GM04504 (cell line): ENCODE measurements around the gene FEM1B.

Experiments
- DNase-seq: peaks from one replicate; pipeline ENCODE4 v3.0.0-alpha.2; 2012; ENCODE audit warnings: low read depth

The FEM1B gene

DNA sequence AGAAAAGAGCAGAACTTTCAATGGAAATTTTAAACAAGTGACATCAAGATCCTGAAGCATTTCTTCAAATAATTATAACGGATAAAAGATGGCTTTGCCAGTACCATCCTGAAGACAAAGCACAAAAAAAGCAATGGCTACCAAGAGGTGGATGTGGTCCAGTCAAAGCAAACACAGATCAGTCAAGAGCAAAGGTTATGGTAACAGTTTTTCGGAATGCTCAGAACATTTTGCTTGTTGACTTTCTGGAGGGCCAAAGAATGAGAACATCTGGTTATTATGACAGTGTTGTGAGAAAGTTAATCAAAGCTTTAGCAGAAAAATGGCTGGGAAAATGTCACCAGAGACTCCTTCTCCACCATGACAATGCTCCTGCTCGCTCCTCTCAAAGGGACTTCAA lies 31.5 kb downstream of the FEM1B start:
- DNase-seq = no peak

DNA sequence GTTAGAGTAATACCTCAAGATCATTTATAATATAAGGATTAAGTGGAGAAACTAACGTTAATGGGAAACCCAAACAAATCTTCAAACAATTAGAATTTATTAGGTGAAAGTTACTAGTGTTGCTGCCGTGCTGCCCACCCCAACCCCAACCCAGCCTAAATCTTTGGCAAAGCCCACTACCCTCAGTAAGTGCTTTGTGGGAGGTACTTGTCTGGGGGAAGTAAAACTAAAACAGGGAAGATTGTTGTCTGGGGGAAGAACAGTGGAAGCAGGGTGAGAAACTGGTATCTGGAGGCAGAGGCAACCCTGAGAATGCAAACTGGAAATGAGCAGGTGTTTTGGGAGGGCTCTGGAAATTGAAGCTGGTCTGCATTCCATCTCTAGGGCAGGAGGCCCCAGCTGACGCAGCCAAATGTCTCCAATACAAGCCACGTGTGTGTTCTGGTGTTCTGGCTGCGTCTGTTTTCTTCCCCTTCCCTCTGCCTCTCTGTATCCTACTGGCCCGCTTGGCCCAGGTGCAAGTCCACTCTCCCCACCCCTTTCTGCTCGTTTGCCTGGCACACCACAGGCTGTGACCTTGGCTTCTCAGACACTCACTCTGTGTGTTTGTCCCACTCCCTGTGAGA lies 32.7 kb downstream of the FEM1B start:
- DNase-seq = no peak

DNA sequence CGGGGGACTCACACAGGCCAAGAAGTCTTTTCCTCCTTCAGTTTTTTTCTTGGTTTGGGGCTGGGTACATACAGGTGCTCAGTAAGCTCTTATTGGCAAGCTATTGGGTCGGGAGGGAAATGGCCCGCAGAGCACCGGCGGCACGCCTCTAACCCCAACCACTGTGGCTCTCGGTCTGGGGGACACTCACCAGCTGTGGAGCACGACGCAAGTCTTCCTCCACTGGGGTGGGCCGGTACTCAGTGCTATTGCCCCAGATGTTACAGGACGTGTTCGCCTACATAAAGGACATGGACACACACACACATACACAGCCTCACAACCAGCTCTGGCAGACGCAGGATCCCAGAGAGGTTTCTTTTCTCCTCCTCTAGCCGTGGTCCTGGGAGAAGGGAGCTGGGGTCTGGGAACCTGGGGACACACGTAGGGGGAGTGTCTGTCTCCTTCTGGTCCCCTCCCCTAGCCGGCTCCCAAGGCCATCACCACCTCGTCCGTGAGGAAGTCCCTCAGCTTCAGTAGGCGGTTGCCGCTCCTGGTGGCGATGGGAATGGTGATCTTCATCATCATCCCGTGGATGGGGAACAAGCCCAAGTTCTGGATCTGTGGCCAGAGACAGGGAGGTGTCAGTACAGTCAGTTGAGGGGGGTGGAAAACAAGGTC lies 33.4 kb downstream of the FEM1B start:
- no peak for DNase-seq

DNA sequence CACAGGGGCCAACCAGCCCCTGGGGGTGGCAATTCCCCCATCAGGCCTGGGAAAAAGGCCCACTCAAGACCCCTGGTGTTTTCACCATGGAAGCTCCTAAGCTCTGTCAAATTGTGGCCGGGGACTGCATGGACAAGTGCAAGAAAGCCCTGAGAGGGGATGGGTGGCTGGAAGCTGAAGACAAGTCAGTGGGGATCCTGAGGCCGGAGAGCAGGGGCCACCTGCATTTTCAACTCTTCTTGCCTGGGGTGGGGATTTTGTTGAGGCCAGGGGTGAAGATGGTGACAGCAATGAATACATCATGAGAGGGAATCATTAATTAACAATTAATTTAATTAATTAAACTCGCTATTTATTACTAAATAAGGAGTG lies 33.9 kb downstream of the FEM1B start:
- DNase-seq = no peak

DNA sequence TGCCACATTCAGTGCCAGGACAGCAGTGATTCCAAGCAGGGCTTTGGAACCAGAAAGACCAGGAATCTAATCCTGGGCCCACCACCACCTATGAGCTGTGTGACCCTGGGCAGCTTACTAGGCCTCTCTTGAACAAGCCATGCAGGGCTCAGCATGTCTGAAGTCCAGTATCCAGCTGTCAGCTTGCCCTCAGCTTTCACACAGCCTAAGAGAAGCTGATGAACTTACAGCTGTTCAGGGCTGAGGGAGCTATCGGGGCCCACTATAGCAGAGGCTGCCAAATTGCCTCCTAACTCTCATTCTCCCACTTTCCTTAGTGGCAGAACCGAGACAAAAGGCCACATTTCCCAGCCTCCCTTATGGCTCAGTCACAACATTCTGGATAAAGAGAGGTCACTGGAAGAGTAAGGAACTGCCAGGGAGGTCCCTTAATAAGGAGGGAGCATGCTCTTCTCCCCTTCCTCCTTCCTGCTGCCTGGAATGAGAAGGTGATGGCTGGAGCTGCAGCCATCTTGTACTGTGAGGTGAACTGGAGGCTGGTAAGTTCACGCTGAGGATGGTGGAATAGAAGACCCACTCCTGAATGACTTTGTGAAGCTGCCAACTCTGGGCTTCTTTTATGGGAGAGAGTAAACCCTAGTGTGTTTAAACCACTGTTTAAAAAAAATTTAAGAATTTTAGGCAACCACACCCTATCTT lies 34.5 kb downstream of the FEM1B start:
- no peak for DNase-seq

DNA sequence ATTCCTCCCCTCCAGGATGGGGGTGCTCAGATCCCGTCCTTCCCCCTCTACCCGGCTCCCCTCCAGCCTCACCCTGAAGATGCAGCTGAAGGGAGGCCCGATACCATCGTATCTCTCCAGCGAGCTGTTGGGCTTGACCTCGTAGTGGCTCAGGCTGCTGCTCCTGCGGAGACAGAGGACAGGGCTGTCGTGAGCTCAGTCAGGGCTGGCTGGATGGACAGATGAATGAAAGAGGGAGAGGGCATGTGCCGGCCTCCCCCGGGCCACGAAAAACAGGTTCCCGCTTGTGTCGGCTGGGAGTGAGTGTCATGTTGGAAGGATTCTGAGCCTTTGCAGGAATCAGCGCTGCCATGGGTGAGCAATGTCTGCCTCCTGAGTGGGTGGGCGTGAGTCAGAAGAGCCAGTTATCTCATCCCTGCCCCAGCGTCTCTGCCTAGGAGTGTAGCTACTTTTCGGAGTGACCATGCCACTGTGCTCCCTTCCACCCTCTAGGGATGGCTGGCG lies 35.2 kb downstream of the FEM1B start:
- DNase-seq = no peak

DNA sequence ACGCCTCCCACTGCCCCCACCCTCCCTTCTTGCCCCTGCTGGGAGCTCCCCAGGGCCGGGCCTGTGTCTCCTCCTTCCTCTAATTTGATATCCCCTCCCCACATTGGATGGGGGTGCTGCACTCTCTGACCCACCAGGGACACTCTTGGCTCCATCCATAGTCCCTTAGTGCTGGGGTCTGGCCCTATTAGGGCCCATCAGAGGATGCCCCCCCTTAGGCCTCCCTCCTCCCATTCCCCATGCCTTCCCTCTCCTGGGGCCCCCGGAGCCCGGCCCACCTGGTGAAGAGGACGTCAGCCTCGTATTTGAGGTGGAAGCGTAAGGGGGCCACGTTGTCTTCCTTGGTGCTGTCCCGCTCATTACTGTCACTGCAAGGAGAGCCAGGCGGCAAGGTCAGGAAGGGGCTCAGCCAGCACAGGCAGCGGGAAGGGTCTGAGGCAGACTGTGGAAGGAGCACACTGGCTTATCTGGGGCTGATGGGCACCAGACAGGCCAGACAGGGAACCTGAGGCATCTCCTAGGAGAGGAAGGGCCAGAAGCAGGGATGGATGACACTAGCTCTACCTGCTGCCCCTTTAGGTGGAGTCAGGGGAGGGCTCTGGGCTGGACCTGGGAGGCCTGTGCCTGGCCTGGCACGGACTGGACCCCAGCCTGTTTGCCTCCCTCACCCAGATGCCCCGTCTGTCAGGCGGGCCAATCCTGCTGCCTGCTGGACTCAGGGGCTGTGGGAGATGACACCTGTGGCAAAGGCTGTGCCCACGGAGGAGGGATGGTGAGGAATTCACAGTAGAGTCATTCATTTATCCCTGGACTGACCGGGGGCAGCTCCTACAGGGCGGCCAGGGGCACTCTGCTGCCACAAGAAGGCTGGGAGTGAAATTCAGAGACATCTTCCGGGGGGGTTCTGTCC lies 36.2 kb downstream of the FEM1B start:
- no peak for DNase-seq

DNA sequence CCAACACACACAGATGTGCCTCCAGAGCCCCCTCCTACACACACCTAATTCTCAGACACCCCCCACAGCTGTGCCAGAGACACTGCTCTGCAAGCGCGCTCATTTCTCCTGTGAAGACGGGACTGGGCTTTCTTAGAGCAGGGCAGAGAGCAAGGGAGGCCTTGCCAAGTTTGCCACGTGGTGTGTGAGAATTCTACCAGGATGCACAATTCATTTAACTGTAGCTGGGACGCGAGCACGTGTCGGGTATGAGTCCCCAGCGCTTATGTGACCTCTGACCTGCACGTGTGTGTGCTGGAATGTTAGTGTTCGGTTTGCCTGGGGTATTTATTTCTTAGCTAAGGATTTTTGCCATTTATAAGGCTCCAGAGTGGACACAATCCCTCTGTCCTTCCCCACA lies 37.0 kb downstream of the FEM1B start:
- no peak for DNase-seq

DNA sequence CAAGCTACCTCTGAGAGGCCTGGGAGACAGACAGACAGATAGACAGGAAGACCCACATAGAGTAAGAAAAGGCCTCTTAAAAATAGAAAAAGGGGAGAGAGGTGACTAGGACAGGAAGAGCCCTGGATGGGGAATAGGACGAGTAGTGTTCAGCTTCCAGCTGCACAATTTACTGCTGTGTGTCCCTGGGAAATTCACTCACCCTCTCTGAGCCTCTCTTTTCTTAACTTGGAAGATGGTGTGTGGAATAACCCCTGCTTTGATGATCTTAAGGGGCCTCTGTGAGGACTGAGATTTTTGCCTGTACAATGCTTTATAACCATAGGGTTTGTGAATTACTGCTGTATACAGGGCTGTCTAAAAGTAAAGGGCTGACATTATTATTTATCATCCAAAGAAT lies 37.5 kb downstream of the FEM1B start:
- DNase-seq = no peak

DNA sequence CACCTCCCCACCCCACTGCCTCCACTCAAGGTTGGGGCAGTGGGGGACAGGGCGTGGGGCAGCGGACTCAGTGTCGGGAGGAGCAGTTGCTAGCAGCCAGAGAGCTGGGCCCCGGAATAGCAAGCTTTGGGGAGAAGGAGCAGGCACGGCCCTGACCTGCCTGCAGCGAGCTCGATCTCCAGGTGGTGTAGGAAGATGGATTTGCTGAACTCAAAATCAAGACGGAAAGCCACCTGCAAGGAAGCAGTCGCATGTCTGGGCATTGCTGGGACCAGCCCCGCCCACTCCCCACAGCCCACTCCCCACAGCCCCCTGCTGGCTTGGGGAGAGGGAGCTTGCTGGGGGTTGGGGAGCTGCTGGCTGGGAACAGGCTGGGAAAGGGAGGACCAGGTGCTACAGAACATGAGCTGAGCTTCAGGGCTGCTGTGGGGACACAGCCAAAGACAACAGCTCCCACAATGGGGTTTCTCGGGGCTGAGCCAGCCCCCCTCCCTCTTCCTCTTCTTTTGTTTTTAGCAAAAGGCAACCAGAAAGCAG lies 38.0 kb downstream of the FEM1B start:
- DNase-seq = no peak

DNA sequence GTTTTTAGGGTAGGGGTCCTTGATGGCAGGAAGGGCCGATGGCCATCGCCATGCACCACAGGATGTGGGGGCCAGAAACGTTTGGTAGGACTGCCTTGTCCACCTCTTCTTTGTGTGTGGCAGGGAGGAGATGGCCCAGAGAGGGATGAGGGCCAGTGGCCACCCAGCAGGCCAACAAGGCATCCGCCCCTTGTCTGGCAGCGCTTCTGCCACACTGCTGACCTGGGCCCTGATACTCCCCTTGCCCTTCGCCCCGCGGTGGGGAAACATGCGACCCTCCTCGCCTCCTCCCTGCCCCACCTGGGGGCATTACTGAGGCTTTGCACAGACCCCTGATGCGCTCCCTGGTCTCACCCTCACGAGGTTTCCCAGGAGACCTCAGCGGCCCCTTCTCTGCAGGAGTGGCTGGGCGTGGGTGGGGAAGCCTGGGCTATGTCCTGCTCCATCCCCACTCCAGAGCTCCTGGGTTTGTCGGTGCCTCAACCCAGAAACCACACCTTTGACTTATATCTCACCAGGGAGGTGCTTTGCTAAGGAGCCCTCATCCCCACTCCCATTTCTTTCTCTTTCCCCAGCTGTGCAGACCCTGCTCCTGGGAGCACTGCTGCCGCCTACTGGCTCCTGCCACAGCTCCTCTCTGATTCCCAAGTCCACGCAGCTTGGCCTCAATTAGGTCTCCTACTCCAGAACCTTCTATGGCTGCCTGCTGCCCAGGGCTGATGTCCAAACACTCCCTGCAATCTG lies 38.7 kb downstream of the FEM1B start:
- DNase-seq = no peak

DNA sequence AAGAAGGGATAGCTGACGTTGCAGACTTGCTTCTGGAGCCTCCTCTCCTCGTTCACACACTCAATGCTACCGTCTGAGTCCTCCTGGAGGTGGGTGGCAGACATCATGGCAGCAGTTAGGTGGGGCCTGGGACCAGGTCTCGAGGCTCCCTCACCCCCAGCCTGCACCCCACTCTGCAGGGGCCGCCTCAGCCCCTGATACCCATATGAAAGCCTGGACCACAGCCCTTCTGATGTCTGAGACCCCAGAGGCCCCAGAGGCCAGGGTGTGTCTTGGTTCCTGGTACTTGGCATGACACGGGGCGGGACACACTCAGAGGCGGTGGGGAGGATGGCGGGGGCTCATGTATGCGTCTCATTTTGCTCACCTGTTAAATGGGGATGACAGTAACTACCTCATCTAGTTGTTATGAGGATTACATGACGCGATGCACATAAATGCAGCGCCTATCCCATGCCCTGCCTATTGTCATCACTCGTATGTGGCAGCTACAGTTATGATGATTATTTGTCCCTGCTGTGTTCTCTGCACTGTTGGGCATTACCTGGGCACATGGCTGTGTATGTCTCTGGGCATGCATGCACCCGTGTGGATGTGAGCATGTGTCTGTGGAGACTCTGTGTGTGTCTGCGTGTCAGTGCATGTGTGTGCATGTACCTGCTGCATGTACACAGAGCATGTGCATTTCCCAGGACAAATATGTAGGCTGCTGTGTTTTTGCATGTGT lies 39.9 kb downstream of the FEM1B start:
- no peak for DNase-seq

DNA sequence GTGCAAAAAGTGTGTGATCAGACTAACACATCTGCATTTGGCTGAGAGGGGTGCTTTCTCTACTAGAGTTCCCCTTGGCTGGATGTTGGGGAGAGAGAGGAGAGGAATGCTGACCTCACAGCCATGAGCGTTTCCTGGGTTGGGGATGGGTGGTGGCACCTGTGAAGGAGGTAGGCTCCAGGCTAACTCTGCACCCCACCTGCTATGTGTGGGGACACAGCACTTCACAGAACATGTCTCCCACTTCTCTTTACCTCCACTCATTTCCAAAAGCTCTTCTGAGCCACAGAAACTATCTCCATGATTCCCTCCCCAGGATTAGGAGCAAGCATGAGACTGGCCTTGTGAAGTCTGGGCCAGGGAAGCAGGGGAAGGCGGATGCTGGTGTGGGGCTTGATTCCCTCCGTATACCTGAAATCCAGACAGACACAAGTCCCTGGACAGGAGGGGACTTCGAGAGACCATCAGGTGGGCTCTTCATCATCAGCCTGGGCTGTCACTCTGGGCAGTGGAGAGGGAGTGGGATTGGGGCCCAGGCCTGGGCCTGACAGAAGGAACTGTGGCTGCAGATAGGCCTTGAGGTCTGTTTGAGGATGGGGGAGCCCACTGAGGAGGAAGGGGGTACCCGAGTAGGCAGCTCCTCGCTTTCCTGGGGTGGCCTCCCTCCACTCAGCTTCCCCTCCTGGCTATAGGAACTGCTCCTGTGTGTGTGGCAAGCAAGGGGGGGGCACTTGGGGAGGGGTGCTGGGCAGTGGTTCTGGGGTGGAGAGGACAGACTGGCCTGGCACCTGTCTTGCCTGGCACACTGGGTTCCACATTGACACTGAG lies 40.7 kb downstream of the FEM1B start:
- DNase-seq = no peak

DNA sequence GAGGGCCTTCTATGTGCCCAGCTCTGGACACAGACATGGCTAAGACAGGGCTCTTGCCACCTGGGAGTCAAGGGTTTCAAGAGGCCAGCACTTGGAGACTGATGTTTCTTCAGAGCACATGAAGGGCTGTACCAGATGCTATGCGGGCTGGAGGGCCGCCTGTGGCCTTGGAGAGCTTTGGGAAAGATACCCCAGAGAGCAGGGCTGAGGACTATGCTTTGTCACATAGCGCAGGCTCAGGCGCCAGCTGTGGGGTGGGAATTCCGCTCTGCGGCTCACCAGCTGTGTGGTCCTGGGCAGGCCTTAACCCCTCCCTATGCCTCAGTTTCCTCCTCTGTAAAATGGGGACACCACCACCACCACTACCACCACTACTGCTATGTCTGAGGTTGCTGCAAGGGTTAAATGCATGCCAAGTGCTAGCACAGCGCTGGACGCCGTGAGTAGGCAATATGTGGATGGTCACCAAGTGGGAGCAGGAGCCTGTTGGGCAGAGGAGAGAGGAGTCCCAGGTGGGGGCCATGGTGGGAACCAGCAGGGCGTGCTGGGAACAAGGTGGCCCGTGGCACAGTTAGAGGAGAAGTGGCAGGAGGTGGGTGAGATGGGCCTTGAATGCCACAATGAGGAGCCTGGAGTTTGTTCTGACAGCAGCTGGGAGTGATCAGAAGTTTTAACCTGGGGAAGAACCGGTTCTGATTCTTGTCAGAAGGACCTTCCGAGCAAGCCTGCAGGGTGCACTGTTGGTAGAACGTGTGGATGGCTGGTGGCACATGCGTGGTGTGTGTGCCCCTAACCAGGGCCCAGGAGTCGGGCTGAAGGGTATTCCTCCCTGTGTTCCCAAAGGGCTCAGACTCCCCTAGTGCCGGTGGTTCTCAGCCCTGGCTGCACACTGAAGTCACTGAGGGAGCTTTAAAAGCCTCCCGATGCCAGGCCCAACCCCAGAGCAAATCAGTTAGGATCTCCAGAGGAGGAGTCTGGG lies 41.7 kb downstream of the FEM1B start:
- no peak for DNase-seq

DNA sequence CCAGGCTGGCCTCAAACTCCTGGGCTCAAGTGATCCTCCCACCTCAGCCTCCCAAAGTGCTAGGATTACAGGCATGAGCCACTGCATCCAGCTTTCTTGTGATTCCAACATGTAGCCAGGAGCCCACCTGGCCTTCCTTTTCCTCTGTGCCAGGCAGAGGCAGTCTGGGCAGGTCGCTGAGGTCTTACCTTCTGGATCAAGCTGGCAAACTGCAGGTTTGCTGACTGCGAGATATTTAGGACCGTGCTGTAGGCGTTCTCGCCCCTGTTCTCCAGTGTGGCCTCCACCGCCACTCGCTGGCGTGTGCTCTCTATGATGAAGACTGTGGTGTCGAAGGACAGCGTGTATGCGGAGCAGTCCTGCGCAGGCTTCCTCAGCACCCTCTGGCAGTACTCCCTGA lies 42.5 kb downstream of the FEM1B start:
- DNase-seq = no peak

DNA sequence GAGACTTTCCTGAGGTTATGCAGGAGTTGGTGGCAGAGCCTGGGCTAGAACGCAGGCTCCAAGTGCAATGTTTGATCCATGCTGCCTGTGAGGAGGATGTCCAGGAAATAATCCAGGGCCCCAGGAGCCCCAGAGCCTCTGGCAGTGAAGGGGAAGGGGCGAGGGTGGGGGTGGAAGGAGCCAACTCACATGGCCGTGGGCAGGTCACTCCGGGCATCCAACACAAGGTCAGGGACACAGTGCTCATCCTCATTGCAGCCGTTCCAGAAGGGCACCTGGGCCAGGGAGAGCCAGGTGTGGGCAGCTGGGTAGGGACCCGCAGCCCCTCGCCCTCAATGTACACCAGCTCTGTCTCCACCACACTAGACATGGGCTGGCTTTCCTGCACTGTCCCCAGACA lies 43.7 kb downstream of the FEM1B start:
- DNase-seq = no peak

DNA sequence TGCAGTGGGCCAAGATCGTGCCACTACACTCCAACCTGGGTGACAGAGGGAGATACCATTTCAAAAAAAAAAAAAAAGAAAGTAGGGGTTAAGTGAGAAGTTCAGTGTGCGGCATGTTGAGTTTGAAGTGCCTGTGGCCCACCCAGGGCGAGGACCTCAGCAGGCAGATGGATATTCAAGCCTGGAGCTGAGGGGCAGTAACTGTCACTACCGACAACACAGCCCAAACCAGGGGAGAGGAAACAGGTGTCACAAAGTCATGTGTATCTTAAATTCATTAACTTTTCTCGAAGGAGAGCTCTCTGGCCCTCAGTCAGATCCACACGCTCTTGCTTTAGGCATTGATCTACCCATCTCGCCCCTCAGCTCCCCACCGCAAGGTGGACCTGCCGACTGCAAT lies 45.3 kb downstream of the FEM1B start:
- DNase-seq = no peak

DNA sequence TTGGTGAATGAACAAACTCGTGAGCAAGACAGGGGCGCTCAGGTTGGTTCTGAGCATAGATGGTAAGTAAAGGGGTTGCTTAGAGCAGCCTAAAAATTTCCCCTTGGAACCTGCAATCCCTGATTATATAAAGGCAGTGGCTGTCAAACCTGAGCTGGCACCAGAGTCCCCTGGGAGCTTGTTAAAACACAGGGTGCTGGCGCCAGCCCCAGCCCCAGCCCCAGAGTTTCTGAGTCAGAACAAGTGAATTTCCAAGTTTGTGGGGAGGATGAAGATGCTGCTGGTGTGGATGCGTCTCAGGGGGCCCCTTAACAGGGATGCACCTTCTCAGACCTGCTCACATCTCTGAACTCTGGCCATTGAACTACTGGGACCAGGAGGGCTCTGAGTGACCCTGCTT lies 48.2 kb downstream of the FEM1B start:
- no peak for DNase-seq
